SK-N-MC (cell line): Measurements from ENCODE around the gene KIDINS220.

Experiments
- EZH2 ChIP-seq: fragments of 200-600 bp; sonication (generic); IDR thresholded peaks from one replicate; pipeline ENCODE4 v1.6.1; 2017; ENCODE audit warnings: antibody characterized with exemption
- POLR2AphosphoS5 ChIP-seq: IDR thresholded peaks from 2 replicates; pipeline ENCODE4 v1.6.1; 2012; ENCODE audit warnings: mild to moderate bottlenecking, low read depth, low read length, borderline replicate concordance

GRCh38 chr2:8722986-8723385 is 114.4 kb downstream of the KIDINS220 start:
- no peak for TF ChIP-seq POLR2AphosphoS5
- TF ChIP-seq EZH2 = no peak
